GM23248 (cell line): ENCODE measurements around the gene PTH. TPM values are rescaled to one million over a fixed set of nuclear protein-coding genes. Genes with fewer than 3 reads are reported as not detected.

ENCODE experiments used
- DNase-seq: peaks from one replicate; pipeline ENCODE4 v3.0.0-alpha.2; 2015
- H2AFZ ChIP-seq: fragments of 200-600 bp; sonication (generic); 2 replicates; pipeline ENCODE4 v1.6.1; 2016; ENCODE audit warnings: antibody characterized with exemption
- H3F3A ChIP-seq: fragments of 200-600 bp; sonication (generic); 2 replicates; pipeline ENCODE4 v1.6.1; 2016; ENCODE audit warnings: mild to moderate bottlenecking, antibody characterized with exemption, mixed run types; ENCODE audit not compliant: insufficient read depth
- H3K27ac ChIP-seq: fragments of 200-600 bp; sonication (generic); 2 replicates; pipeline ENCODE4 v1.5.1; 2016; ENCODE audit warnings: mild to moderate bottlenecking
- H3K27me3 ChIP-seq: fragments of 200-600 bp; sonication (generic); replicated peaks from 2 replicates; pipeline ENCODE4 v1.6.1; 2016; ENCODE audit warnings: mild to moderate bottlenecking; ENCODE audit not compliant: insufficient read depth
- H3K36me3 ChIP-seq: fragments of 200-600 bp; sonication (generic); 2 replicates; pipeline ENCODE4 v1.6.1; 2016; ENCODE audit warnings: low read depth, mild to moderate bottlenecking
- H3K4me1 ChIP-seq: fragments of 200-600 bp; sonication (generic); 2 replicates; pipeline ENCODE4 v1.6.1; 2016; ENCODE audit warnings: mild to moderate bottlenecking; ENCODE audit not compliant: insufficient read depth
- H3K4me2 ChIP-seq: fragments of 200-600 bp; sonication (generic); one replicate; pipeline ENCODE4 v1.6.1; 2016; ENCODE audit warnings: mild to moderate bottlenecking; ENCODE audit not compliant: unreplicated experiment
- H3K4me3 ChIP-seq: fragments of 200-600 bp; sonication (generic); 2 replicates; pipeline ENCODE4 v1.5.1; 2016; ENCODE audit warnings: mild to moderate bottlenecking
- H3K79me2 ChIP-seq: fragments of 200-600 bp; sonication (generic); 2 replicates; pipeline ENCODE4 v1.6.1; 2016; ENCODE audit warnings: mild to moderate bottlenecking; ENCODE audit not compliant: insufficient read depth
- H3K9ac ChIP-seq: fragments of 200-600 bp; sonication (generic); 2 replicates; pipeline ENCODE4 v1.6.1; 2016; ENCODE audit warnings: mild to moderate bottlenecking
- H3K9me2 ChIP-seq: fragments of 200-600 bp; sonication (generic); 2 replicates; pipeline ENCODE4 v1.6.1; 2016; ENCODE audit warnings: mixed run types, mild to moderate bottlenecking, moderate library complexity; ENCODE audit not compliant: insufficient read depth
- H3K9me3 ChIP-seq: fragments of 200-600 bp; sonication (generic); one replicate; pipeline ENCODE4 v1.6.1; 2017; ENCODE audit warnings: low read depth
- H4K20me1 ChIP-seq: fragments of 200-600 bp; sonication (generic); 2 replicates; pipeline ENCODE4 v1.6.0; 2016; ENCODE audit not compliant: insufficient read depth
- EZH2 ChIP-seq: fragments of 200-600 bp; sonication (generic); IDR thresholded peaks from 2 replicates; pipeline ENCODE4 v1.6.1; 2018; ENCODE audit warnings: antibody characterized with exemption, mild to moderate bottlenecking; ENCODE audit not compliant: insufficient read depth, poor library complexity, severe bottlenecking
- EZH2phosphoT487 ChIP-seq: fragments of 200-600 bp; sonication (generic); IDR thresholded peaks from 2 replicates; pipeline ENCODE4 v1.6.1; 2018; ENCODE audit warnings: antibody characterized with exemption, moderate library complexity, mild to moderate bottlenecking, low read depth; ENCODE audit not compliant: insufficient read depth
- WGBS, 2 experiments: methylation state at CpG; one replicate each; pipeline ENCODE4 v1.1.6; 2015 to 2017; ENCODE audit warnings: low lambda C conversion rate in 2 of 2, low coverage in 1 of 2; ENCODE audit errors: missing lambda C conversion rate in 2 of 2; 5-methylcytosine and 5-hydroxymethylcytosine counted together
- in situ Hi-C: fragments of 300-500 bp; cut with MboI; formaldehyde crosslinking; loops from 2 replicates; pipeline ENCODE4 v1.15.0; 2020
- polyA plus RNA-seq: library from polyadenylated mRNA; unstranded; fragments of >200 nt; fragmentation: Nextera tagmentation; extraction: Ambion mirVana; gene quantifications from 2 replicates; pipeline ENCODE4 v1.2.1, GENCODE V29; 2016
- total RNA-seq: library from RNA; depleted of rRNA; stranded (reverse); fragments of >200 nt; shearing (Covaris generic); gene quantifications from 2 replicates; pipeline ENCODE4 v1.2.3, GENCODE V29; 2014

PTH gene
- total and polyA plus RNA-seq, 2 experiments from 2014 or later, result not detected

DNA sequence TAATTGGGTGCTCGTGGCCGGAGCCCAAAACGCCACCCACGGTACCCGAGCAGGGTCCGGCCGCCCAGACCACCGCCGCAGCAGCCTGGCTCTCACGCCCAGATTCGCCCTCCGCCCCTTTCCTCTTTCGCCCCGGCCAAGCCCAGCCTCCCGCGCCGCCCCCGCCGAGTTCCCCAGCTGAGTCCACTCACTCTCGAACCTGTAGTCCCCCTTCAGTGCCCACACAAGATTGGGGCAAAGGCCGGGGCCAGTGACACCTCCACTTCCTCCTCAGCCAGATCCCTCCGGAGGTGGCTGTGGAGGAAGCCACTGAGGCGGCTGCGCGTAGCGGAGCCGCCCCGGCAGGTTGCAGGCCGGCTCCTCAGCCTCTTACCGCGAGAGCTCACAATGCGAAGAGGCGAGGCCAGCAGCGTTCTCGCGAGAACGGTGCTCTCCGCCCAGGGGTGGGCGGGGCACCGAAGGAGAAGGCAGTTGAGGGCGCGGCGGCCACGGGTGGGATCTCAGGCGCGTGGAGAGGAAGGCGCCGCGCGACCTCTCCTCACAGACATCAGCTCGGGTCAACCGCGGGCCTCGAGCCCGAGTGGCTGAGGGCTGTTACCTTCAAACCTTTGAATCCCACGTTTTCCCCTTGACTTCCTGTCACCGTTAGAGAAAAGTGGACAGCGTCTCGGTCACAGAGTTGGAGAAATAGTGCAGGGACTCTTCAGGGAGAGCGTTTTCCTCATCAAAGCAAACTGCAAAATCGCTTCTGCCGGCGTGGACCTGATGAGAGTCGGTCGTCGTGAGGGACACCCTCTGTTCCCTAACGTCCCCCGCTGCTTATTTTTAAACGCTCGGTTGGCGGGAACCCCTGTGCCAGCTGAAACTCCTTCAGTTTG, 32.7 kb downstream of the PTH start, which contains the start of gene BTBD10:
TSS of gene BTBD10 (minus strand) at position 322 of the 878 bp plus-strand sequence. CDS start 18,098 bp downstream, outside the sequence.
- no peaks in the 10 kb centered on the region for H3K36me3 ChIP-seq
- no peaks in the 10 kb centered on the region for H3K9me2 ChIP-seq
- in situ Hi-C loops, result no loop called here
- no peaks in the 10 kb centered on the region for H4K20me1 ChIP-seq
- peak within 1 kb of the TSS; percentile 87 for H3K9ac ChIP-seq
- H3K4me2 ChIP-seq, result peak within 1 kb of the TSS; percentile 90
- peak within 1 kb of the TSS; percentile 97 for H2AFZ ChIP-seq
- peaks cover 5% of the 10 kb centered on the region for H3F3A ChIP-seq
- DNase-seq, result peak; percentile 99
- H3K27ac ChIP-seq, result peak within 1 kb of the TSS; percentile 64
- H3K4me3 ChIP-seq, result peak within 1 kb of the TSS; percentile 92
- H3K27me3 ChIP-seq, result no peaks in the 10 kb centered on the region
- TF ChIP-seq EZH2, result no peak
- TF ChIP-seq EZH2phosphoT487, result no peak
- peaks cover 13% of the 10 kb centered on the region for H3K4me1 ChIP-seq
- peaks cover 45% of the 10 kb centered on the region for H3K79me2 ChIP-seq
- 1 to 2% methylated on average over 64 to 68 of the region's 71 CpGs for WGBS, 2 experiments
- H3K9me3 ChIP-seq, result no peaks in the 10 kb centered on the region

DNA sequence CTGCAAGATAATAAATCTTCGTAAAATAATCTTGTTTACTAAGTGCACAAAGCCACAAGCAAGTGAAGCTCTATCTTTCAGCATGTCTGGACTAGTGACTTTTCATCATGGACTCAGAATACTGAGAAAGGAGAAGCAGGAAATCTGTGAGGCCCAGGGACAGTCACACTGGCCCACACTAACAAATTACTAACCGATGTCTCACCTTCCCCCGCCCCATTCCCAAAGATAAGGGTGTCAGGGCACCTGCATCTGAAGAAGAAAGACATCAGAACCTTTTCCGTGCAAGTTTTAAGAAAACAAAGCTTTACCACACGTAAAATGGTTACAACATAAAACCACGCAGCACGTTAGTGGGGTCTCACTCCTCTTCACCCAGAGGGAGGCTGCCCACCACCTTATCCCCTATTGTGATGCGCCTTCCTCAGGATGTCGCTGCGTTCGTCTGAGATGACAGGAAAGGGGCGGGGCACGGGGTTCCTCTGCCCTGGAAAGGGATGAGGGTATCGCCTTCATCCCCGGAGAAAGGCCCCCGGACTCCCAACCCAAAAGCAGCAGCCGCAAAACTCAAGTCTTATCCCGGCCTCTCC, 33.4 kb downstream of the PTH start:
- Histone ChIP-seq H3K4me1 (peaks cover 13% of the 10 kb centered on the region), H3K9ac (peak overlapping the region; percentile 87), H3K27ac (peak overlapping the region; percentile 64), H3K4me2 (peak overlapping the region; percentile 89), H3K36me3 (no peaks in the 10 kb centered on the region), H3K9me2 (no peaks in the 10 kb centered on the region), H3K27me3 (no peaks in the 10 kb centered on the region), H3K4me3 (peak overlapping the region; percentile 92), H4K20me1 (no peaks in the 10 kb centered on the region), H3K79me2 (peaks cover 53% of the 10 kb centered on the region), H2AFZ (peak overlapping the region; percentile 97), H3F3A (peaks cover 5% of the 10 kb centered on the region), H3K9me3 (no peaks in the 10 kb centered on the region)
- in situ Hi-C loops, result no loop called here
- peak; percentile 70 for DNase-seq
- no peak for TF ChIP-seq EZH2
- TF ChIP-seq EZH2phosphoT487, result no peak
- WGBS, 2 experiments, result 4% methylated on average over 17 to 18 of the region's 18 CpGs

GRCh38 chr11:13461291-13461690, 34.5 kb downstream of the PTH start:
- peaks cover 13% of the 10 kb centered on the region for H3K4me1 ChIP-seq
- H3K4me2 ChIP-seq, result peak overlapping the region; percentile 89
- no peaks in the 10 kb centered on the region for H3K27me3 ChIP-seq
- H3K36me3 ChIP-seq, result no peaks in the 10 kb centered on the region
- peaks cover 64% of the 10 kb centered on the region for H3K79me2 ChIP-seq
- WGBS, 2 experiments, result 69 to 73% methylated on average over 3 of the region's 3 CpGs
- H3F3A ChIP-seq, result peaks cover 5% of the 10 kb centered on the region
- no peak overlapping the region for H3K27ac ChIP-seq
- H3K4me3 ChIP-seq, result peak overlapping the region; percentile 92
- H3K9me3 ChIP-seq, result no peaks in the 10 kb centered on the region
- no peaks in the 10 kb centered on the region for H3K9me2 ChIP-seq
- in situ Hi-C loops, result no loop called here
- no peaks in the 10 kb centered on the region for H4K20me1 ChIP-seq
- DNase-seq, result no peak
- no peak for TF ChIP-seq EZH2
- H3K9ac ChIP-seq, result peak overlapping the region; percentile 87
- no peak overlapping the region for H2AFZ ChIP-seq

GRCh38 chr11:13450832-13451397, 44.9 kb downstream of the PTH start:
- H3F3A ChIP-seq, result peaks cover 17% of the 10 kb centered on the region; the same call in 1 of the 2 replicates
- WGBS, 2 experiments, result 96 to 98% methylated on average over 2 of the region's 2 CpGs
- no peaks in the 10 kb centered on the region for H3K9me2 ChIP-seq
- H3K27ac ChIP-seq, result no peak overlapping the region
- H2AFZ ChIP-seq, result no peak overlapping the region
- DNase-seq, result no peak
- in situ Hi-C loops, result no loop called here
- no peak overlapping the region for H3K4me2 ChIP-seq
- H3K9ac ChIP-seq, result no peak overlapping the region
- H3K4me3 ChIP-seq, result no peak overlapping the region
- H4K20me1 ChIP-seq, result 0 out of 2 replicates have a peak, but pooled peaks cover 5% of the 10 kb centered on the region
- H3K27me3 ChIP-seq, result no peaks in the 10 kb centered on the region
- H3K9me3 ChIP-seq, result no peaks in the 10 kb centered on the region
- H3K79me2 ChIP-seq, result peaks cover 96% of the 10 kb centered on the region
- H3K4me1 ChIP-seq, result peaks cover 30% of the 10 kb centered on the region
- TF ChIP-seq EZH2 (no peak), EZH2phosphoT487 (no peak)
- H3K36me3 ChIP-seq, result no peaks in the 10 kb centered on the region
